Measurements from ENCODE around the gene GPR32. TPM values are rescaled to one million over a fixed set of nuclear protein-coding genes. Genes with fewer than 3 reads are reported as not detected.

Gene GPR32
- total RNA-seq, 2 donors from 2014 or later, result not detected

GRCh38 chr19:50819636-50820035 lies 49.4 kb downstream of the GPR32 start:
- Histone ChIP-seq H3K27me3 (replicated peaks; ENCODE audit: insufficient read depth) (no peaks in the 10 kb centered on the region), H3K27ac (no peak overlapping the region), H3K36me3 (no peaks in the 10 kb centered on the region), H3K4me1 (ENCODE audit: control insufficient read depth in 1 of 2, low read depth in 2 of 2) (no peaks in the 10 kb centered on the region), H3K9me3 (no peaks in the 10 kb centered on the region), H3K4me3 (no peak overlapping the region)
- TF ChIP-seq CTCF (IDR thresholded peaks at IDR 0.05), result no peak
- no peak for ATAC-seq (ENCODE audit: insufficient number of reproducible peaks, low FRiP score, low read depth)
- DNase-seq (ENCODE audit: low spot score), result no peak

DNA sequence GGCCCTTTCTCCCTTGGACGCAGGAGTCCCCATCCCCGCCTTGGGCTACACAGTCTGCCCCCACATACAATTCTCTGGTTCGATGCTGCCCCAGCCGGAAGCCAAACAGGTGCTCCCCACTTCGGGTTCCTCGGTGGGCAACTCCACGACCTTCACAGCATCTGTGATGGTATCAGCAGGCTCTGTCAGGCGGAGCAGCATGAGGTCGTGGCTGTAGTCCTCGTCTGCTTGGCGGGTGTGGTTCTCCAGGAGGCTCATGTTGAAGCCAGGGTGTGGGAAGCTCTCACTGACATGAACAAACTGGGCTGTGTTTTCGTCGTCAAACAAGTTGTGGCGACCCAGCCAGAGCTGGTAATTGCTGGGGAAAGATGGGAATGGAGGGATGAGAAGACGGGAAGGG lies 49.8 kb downstream of the GPR32 start:
- Histone ChIP-seq H3K27ac (no peak overlapping the region), H3K9me3 (no peaks in the 10 kb centered on the region), H3K27me3 (replicated peaks; ENCODE audit: insufficient read depth) (no peaks in the 10 kb centered on the region), H3K36me3 (no peaks in the 10 kb centered on the region), H3K4me1 (ENCODE audit: control insufficient read depth in 1 of 2, low read depth in 2 of 2) (no peaks in the 10 kb centered on the region), H3K4me3 (no peak overlapping the region)
- no peak for ATAC-seq (ENCODE audit: insufficient number of reproducible peaks, low FRiP score, low read depth)
- no peak for TF ChIP-seq CTCF (IDR thresholded peaks at IDR 0.05)
- no peak for DNase-seq (ENCODE audit: low spot score)

DNA sequence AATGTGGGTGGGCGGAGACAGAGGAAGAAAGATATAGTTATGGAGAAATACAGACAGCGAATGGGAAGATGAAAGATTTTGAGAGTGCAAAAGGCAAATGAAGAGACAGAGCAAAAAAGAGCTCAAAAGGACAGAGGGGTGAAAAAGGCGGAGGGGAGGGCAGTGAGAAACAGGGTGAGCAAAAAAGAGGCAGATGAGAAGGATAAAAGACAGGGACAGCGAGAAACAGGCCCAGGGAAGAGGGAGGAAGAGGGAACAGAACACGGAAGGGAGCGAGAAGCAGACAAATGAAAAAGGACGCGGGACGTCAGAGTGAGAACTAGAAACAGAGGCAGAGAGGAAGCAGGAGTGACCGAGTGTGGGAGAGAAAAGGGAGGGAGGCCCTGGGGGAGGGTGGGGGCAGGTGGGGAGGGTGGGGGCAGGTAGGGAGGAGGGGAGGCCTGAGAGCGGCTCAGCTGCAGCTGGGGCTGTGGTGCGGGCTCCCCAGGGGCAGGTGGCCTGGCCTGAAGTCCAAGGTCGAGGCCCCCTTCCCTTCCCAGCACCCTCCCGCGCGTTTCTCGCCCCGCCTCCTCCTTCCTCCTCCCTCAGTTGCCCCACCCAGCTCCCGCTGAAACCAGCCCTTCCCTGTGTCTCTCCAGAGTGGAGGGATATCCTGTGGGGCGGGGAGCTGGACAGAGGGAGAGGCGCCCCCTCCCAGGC lies 50.4 kb downstream of the GPR32 start:
- DNase-seq (ENCODE audit: low spot score), result no peak
- Histone ChIP-seq H3K36me3 (no peaks in the 10 kb centered on the region), H3K27ac (no peak overlapping the region), H3K4me3 (no peak overlapping the region), H3K4me1 (ENCODE audit: control insufficient read depth in 1 of 2, low read depth in 2 of 2) (no peaks in the 10 kb centered on the region), H3K9me3 (no peaks in the 10 kb centered on the region), H3K27me3 (replicated peaks; ENCODE audit: insufficient read depth) (no peaks in the 10 kb centered on the region)
- TF ChIP-seq CTCF (IDR thresholded peaks at IDR 0.05), result no peak
- no peak for ATAC-seq (ENCODE audit: insufficient number of reproducible peaks, low FRiP score, low read depth)

GRCh38 chr19:50821248-50821612 lies 51.0 kb downstream of the GPR32 start:
- no peaks in the 10 kb centered on the region for H3K36me3 ChIP-seq
- H3K4me3 ChIP-seq, result no peak overlapping the region
- DNase-seq (ENCODE audit: low spot score), result no peak
- no peaks in the 10 kb centered on the region for H3K4me1 ChIP-seq (ENCODE audit: control insufficient read depth in 1 of 2, low read depth in 2 of 2)
- H3K27ac ChIP-seq, result no peak overlapping the region
- TF ChIP-seq CTCF (IDR thresholded peaks at IDR 0.05), result no peak
- no peaks in the 10 kb centered on the region for H3K27me3 ChIP-seq (replicated peaks; ENCODE audit: insufficient read depth)
- no peak for ATAC-seq (ENCODE audit: insufficient number of reproducible peaks, low FRiP score, low read depth)
- H3K9me3 ChIP-seq, result no peaks in the 10 kb centered on the region

Other genes starting within 250 kb of the GPR32 start
- 10 to 100 TPM in 1 of 2 donors, 1 to 10 TPM in 1; 5.3 to 13.7 TPM for gene LRRC4B, start 202.0 kb upstream of the GPR32 start, total RNA-seq
- gene SYT3, start 130.6 kb upstream of the GPR32 start, total RNA-seq, result not detected
- not detected for gene C19orf81, start 121.0 kb upstream of the GPR32 start, total RNA-seq
- gene SHANK1, start 50.7 kb upstream of the GPR32 start, total RNA-seq, result 1 to 10 TPM in 1 of 2 donors, under 1 TPM in 1; 0.28 to 1.6 TPM
- 10 to 100 TPM; 10.5 to 35.3 TPM for gene CLEC11A, start 47.1 kb upstream of the GPR32 start, total RNA-seq
- gene ACP4, start 20.0 kb downstream of the GPR32 start, total RNA-seq, result not detected
- gene KLK1, start 53.3 kb downstream of the GPR32 start, total RNA-seq, result not detected
- not detected for gene KLK15, start 63.1 kb downstream of the GPR32 start, total RNA-seq
- gene KLK3, start 84.5 kb downstream of the GPR32 start, total RNA-seq, result not detected
- not detected for gene KLK2, start 103.0 kb downstream of the GPR32 start, total RNA-seq
- not detected for gene KLK4, start 140.9 kb downstream of the GPR32 start, total RNA-seq
- gene KLK5, start 182.6 kb downstream of the GPR32 start, total RNA-seq, result not detected
- not detected for gene KLK6, start 199.1 kb downstream of the GPR32 start, total RNA-seq
- not detected for gene KLK7, start 213.5 kb downstream of the GPR32 start, total RNA-seq
- not detected for gene KLK8, start 231.1 kb downstream of the GPR32 start, total RNA-seq
- gene KLK10, start 249.2 kb downstream of the GPR32 start, total RNA-seq, result not detected